Peyer's patch (tissue), 4 donors: ENCODE data around the gene GRIFIN.

Experiments
- POLR2A ChIP-seq, 2 donors: fragments of 450-650 bp; IDR thresholded peaks; one replicate each; pipeline ENCODE4 v1.5.1; 2017; ENCODE audit warnings: antibody characterized with exemption in 2 of 2, mild to moderate bottlenecking in 2 of 2, moderate library complexity in 2 of 2
- TF ChIP-seq, protein P1 (sequence below), 6 experiments: fragments of 450-650 bp in 4 of 6; fragments of 200-600 bp in 2 of 6; sonication (generic) in 1 of 6; IDR thresholded peaks; one replicate each; pipeline ENCODE4 v1.5.1; 2017 to 2019; ENCODE audit warnings: antibody characterized with exemption in 6 of 6, mild to moderate bottlenecking in 3 of 6, moderate library complexity in 1 of 6

DNA sequence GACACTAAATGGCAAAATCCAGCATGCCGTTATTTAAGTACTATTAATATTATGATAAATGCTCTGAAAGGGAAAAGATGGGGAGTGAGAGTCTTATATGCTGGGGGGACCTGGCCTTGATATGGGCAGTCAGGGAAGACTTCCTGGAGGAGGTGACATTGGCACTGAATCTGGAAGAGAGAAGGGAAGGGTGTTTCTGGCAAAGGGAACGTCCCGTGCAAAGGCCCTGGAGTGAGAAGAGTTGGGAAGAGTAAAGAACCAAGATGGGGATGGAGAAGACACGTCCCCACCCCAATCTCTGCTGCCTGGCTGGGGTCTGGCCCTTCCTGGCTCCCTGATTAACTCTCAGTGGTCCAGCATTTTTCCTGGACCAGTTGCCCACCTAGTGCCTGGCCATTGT lies 5.0 kb upstream of the GRIFIN start:
- no peak for TF ChIP-seq POLR2A (IDR thresholded peaks at IDR 0.05)
- TF ChIP-seq, protein P1, sequence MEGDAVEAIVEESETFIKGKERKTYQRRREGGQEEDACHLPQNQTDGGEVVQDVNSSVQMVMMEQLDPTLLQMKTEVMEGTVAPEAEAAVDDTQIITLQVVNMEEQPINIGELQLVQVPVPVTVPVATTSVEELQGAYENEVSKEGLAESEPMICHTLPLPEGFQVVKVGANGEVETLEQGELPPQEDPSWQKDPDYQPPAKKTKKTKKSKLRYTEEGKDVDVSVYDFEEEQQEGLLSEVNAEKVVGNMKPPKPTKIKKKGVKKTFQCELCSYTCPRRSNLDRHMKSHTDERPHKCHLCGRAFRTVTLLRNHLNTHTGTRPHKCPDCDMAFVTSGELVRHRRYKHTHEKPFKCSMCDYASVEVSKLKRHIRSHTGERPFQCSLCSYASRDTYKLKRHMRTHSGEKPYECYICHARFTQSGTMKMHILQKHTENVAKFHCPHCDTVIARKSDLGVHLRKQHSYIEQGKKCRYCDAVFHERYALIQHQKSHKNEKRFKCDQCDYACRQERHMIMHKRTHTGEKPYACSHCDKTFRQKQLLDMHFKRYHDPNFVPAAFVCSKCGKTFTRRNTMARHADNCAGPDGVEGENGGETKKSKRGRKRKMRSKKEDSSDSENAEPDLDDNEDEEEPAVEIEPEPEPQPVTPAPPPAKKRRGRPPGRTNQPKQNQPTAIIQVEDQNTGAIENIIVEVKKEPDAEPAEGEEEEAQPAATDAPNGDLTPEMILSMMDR (IDR thresholded peaks at IDR 0.05), result no peak
